Fibroblast of lung (primary cell): ENCODE measurements around the gene ACOT9.
"Not testable (repeated sequence)": the region's sequence is repeated elsewhere in the genome, so short reads cannot be mapped to it uniquely, and the experiment has no call there.

Experiments
- EZH2 ChIP-seq: IDR thresholded peaks from 2 replicates; pipeline ENCODE4 v1.5.1; 2012; ENCODE audit warnings: low read length, control low read depth, mild to moderate bottlenecking; ENCODE audit errors: missing control alignments
- TF ChIP-seq, protein P1 (sequence below), 2 donors: IDR thresholded peaks in 1 of 2; conservative IDR thresholded peaks in 1 of 2; 1 replicate in 1 of 2; 2 replicates in 1 of 2; pipeline ENCODE4 v1.5.1; 2011 to 2012; ENCODE audit warnings: low read length in 2 of 2, control low read depth in 1 of 2, inconsistent platforms in 1 of 2, low read depth in 1 of 2, mild to moderate bottlenecking in 1 of 2

DNA sequence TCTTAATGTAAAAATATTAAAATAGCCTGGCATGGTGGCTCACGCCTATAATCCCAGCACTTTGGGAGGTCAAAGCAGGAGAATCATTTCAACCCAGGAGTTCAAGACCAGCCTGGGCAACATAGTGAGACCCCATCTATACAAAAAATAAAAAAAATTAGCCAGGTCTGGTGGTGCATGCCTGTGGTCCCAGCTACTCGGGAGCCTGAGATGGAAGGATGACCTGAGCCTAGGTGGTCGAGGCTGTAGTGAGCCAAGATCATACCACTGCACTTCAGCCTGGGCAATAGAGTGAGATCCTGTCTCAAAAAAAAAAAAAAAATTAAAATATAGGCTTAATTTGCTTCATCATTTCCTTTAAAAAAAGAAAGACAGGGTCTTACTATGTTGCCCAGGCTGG, 66.6 kb downstream of the ACOT9 start:
- TF ChIP-seq, protein P1, sequence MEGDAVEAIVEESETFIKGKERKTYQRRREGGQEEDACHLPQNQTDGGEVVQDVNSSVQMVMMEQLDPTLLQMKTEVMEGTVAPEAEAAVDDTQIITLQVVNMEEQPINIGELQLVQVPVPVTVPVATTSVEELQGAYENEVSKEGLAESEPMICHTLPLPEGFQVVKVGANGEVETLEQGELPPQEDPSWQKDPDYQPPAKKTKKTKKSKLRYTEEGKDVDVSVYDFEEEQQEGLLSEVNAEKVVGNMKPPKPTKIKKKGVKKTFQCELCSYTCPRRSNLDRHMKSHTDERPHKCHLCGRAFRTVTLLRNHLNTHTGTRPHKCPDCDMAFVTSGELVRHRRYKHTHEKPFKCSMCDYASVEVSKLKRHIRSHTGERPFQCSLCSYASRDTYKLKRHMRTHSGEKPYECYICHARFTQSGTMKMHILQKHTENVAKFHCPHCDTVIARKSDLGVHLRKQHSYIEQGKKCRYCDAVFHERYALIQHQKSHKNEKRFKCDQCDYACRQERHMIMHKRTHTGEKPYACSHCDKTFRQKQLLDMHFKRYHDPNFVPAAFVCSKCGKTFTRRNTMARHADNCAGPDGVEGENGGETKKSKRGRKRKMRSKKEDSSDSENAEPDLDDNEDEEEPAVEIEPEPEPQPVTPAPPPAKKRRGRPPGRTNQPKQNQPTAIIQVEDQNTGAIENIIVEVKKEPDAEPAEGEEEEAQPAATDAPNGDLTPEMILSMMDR (conservative IDR thresholded peaks at IDR 0.05 in 1 of 2, IDR thresholded peaks at IDR 0.05 in 1 of 2; ENCODE audit: low read depth in 1 of 2, low read length in 2 of 2), result not testable (repeated sequence)
- not testable (repeated sequence) for TF ChIP-seq EZH2
